Kidney glomerular epithelial cell (primary cell): ENCODE results near the gene ECD.

ENCODE experiments used
- DNase-seq: peaks from one replicate; lab custom pipeline; 2025; lab: John Stamatoyannopoulos, UW

Gene ECD

GRCh38 chr10:73167783-73168464 is at the start of gene ECD, which contains the start of gene FAM149B1:
TSS of gene ECD (minus strand) at chr10:73168008. CDS start at chr10:73163937, 4,071 bp downstream.
TSS of gene FAM149B1 (plus strand) at chr10:73168119. CDS start at chr10:73168340, 221 bp downstream.
- DNase-seq = peak; percentile 76

GRCh38 chr10:73215749-73216148 is 47.9 kb upstream of the ECD start:
- no peak for DNase-seq

GRCh38 chr10:73211106-73211811 is 43.5 kb upstream of the ECD start:
- DNase-seq = no peak

GRCh38 chr10:73210395-73211105 is 42.7 kb upstream of the ECD start:
- no peak for DNase-seq

GRCh38 chr10:73209705-73210104 is 41.9 kb upstream of the ECD start:
- DNase-seq = peak; percentile 12

GRCh38 chr10:73207883-73208282 is 40.1 kb upstream of the ECD start:
- no peak for DNase-seq

GRCh38 chr10:73206385-73206784 is 38.6 kb upstream of the ECD start:
- no peak for DNase-seq

GRCh38 chr10:73205890-73206289 is 38.1 kb upstream of the ECD start:
- DNase-seq = no peak

- DNase-seq = no peak
These were observed 37.3 kb upstream of the ECD start for GRCh38 chr10:73205081-73205480.

GRCh38 chr10:73190188-73190587 is 22.4 kb upstream of the ECD start:
- no peak for DNase-seq

GRCh38 chr10:73186266-73186665 is 18.5 kb upstream of the ECD start:
- no peak for DNase-seq

GRCh38 chr10:73183667-73184281 is 16.0 kb upstream of the ECD start:
- DNase-seq = no peak

- DNase-seq = no peak
These were observed 14.8 kb upstream of the ECD start for GRCh38 chr10:73182568-73182967.

GRCh38 chr10:73174148-73174925 is 6.5 kb upstream of the ECD start:
- no peak for DNase-seq

GRCh38 chr10:73172867-73173266 is 5.1 kb upstream of the ECD start:
- DNase-seq = no peak

- no peak for DNase-seq
These were observed 1.5 kb upstream of the ECD start for GRCh38 chr10:73169320-73169719.

GRCh38 chr10:73168465-73168803 is 626 bp upstream of the ECD start:
- peak; percentile 70 for DNase-seq

GRCh38 chr10:73167458-73167782 is 388 bp downstream of the ECD start:
- peak; percentile 44 for DNase-seq

- DNase-seq = no peak
These were observed 836 bp downstream of the ECD start for GRCh38 chr10:73166972-73167371.

- no peak for DNase-seq
These were observed 4.7 kb downstream of the ECD start for GRCh38 chr10:73163096-73163495.

GRCh38 chr10:73161662-73162061 is 6.1 kb downstream of the ECD start:
- no peak for DNase-seq

- no peak for DNase-seq
These were observed 6.7 kb downstream of the ECD start for GRCh38 chr10:73161079-73161478.
